Fibroblast of skin of right biceps (primary cell): ENCODE results near the gene RASAL3.
A peak's percentile ranks its signal among the peaks of the same experiment; 100 is the strongest.

Source experiments
- DNase-seq: peaks from one replicate; pipeline ENCODE4 v3.0.0-alpha.2; 2013

The RASAL3 gene

DNA sequence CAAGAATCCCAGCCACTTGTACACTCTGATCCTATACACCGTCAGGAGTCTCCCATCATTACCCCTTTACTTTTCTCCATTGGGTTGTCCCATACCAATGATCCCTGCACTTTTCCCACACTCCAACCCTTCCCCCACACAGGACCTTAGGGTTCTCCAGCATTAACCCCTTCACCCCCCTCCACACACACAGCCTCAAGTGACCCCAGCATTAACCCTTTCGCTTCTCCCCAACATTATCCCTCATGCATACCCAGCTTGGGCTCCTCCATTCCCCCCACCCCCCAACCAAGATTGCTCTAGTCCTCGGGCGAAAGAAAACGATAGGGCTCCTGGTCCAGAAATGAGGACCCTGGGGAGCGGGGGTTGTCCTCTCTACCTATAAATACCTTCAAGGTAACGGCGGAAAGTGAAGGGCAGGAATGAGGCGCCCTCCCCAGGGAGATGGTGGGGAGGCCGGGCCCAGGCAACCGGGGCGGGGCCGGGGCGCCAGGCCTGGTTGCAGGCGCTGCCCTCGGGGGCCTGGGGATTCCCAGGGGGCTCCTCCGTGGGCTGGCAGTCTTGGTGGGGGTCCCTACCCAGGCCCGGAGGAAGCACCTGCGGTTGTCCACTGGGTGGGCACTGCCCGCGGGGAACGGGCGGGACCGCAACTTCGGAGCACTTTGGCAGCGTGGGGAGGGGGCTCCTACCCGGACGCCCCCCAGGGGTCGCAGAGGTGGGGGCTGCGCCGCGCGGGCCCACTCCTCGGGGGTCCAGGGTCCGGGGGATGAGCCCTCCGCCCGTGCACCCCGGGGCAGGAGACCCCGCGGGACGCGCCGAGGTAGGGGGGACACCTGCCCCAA lies 15.3 kb downstream of the RASAL3 start:
- DNase-seq = no peak

DNA sequence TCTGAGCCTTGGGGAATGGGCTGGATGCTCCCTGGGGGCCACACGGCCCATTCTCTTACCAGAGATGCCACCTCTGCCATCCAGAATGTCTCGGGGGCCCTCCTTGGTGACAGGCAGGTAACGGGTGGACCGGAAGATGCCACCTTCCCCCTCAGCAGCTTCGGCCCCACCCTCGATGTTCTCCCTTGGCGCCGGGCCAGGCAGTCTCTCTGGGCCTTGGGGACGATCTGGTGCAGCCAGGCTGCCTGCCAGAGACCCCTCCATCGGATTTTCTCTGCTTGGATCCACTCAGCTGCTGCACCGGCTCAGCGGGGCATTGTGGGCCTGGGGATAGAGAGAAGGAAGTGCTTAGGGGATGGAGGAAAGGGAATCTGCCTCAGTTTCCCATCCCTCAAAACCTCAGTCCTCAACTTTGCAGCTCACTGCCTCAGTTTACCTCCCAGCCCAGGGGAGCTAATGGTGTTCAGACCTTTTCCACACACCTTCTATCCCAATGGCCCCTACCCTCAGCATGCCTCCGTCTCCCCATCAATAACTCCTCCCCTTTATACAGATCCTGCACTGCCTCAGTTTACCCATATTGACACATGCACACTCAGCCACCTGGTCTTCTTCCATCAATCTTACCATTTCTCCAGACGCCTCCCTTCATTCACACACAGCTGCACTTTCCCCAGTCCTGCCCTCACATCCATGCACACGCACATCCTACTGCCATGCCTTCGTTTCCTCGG lies 16.1 kb downstream of the RASAL3 start:
- no peak for DNase-seq

DNA sequence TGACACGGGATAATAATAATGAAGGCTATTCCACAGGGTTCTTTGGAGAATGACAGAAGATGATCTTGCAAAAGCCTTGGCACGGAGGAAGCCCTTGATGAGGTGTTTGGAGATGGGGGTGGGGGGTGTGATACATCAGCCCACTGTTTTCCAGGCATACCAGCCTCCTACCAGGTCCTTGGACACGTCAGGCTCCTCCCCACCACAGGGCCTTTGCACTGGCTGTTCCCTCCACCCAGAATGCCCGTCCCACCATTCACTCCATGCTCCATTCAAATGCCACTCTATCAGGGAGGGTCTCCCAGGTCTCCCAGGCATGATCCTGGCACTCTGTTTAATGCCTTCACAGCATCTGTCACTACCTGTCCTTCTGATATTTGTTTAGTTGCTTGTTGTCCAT lies 17.3 kb downstream of the RASAL3 start:
- no peak for DNase-seq

DNA sequence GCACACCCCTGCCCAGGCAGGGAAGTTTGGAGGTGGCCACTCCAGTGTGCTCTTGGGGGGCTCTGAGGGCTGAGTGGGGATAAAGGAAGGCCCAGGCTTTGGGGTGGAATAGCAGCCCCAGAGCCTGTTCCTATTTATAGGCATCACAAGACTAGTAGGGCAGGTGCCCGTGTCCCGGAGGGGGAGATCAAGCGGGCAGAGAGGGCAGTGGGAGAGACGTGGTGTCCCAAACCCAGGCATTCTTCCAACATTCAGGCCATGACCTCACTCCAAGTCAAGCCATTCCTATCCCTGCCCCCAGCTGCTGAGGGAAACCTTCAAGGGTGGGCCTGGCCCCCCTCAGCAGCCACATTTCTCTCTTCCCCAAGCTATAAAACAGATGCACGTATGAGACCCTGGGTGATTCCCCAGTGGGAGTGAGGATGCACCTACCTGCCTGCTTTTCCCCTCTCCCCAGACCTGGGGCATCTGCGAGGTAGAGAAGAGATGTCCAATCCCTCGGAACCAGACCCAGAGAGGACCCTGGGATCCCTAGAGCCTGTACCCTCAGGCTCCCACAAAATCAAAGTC lies 18.5 kb downstream of the RASAL3 start:
- no peak for DNase-seq

- no peak for DNase-seq
These were observed 19.1 kb downstream of the RASAL3 start for GRCh38 chr19:15445227-15445605.

GRCh38 chr19:15444505-15445226 lies 19.7 kb downstream of the RASAL3 start:
- no peak for DNase-seq

- no peak for DNase-seq
These were observed 20.5 kb downstream of the RASAL3 start for GRCh38 chr19:15443838-15444237.

- no peak for DNase-seq
These were observed 21.0 kb downstream of the RASAL3 start for GRCh38 chr19:15443325-15443724.

GRCh38 chr19:15442142-15442920 lies 22.0 kb downstream of the RASAL3 start:
- DNase-seq = no peak

- DNase-seq = no peak
These were observed 23.0 kb downstream of the RASAL3 start for GRCh38 chr19:15441317-15441716.

- no peak for DNase-seq
These were observed 24.3 kb downstream of the RASAL3 start for GRCh38 chr19:15439821-15440641.

DNA sequence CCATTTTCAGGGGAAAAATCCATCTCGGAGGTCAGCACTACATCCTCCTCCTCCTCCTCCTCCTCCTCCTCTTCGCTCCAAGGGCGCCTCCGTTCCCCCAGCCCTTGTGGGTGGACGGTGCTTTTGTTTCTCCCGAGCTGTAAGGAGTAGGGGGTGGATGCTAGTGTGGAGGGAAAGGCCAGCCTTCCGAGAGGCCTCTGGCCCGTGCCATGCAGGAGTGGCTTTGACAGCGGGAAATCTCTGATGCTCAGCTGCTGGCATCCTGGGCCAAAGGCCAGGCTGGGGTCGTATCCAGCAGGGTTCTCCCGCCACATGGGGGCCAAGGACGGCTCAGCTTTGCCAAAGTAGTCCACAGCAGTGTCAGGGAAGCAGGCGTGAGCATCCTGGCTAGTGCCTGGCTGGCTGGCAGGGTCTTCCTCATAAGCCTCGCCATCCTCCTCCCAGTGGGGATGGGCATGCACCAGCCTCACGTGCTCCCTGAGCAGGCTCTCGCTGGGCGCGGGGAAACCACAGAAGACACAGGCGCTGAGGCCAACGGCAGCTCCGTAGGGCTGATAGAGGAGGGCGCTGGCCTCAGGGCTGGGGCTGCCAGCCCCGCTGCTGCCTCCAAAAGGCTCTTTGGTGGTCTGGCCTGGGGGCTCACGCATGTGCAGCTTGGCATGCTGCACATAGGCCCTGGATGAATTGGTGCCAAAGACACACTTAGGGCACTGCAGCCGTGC lies 25.1 kb downstream of the RASAL3 start:
- no peak for DNase-seq

GRCh38 chr19:15438577-15438976 lies 25.8 kb downstream of the RASAL3 start:
- DNase-seq = no peak

DNA sequence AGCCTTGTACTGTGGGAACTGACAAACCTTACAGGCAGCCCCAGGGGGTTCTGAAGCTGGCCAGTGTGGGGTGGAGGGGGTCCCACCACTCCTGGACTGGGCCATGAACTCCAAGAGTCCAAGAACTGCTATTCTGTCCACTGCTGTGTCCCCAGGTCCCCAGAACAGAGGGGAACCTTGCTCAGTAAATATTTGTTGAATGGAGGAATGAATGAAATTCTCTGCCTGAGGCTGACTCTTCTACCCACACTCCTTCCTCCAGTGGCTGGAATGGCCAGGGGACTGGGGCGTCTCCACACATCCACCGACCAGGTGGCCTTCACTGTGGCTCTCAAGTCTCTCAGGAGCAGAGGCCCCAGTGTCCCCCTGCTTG lies 26.2 kb downstream of the RASAL3 start:
- no peak for DNase-seq

DNA sequence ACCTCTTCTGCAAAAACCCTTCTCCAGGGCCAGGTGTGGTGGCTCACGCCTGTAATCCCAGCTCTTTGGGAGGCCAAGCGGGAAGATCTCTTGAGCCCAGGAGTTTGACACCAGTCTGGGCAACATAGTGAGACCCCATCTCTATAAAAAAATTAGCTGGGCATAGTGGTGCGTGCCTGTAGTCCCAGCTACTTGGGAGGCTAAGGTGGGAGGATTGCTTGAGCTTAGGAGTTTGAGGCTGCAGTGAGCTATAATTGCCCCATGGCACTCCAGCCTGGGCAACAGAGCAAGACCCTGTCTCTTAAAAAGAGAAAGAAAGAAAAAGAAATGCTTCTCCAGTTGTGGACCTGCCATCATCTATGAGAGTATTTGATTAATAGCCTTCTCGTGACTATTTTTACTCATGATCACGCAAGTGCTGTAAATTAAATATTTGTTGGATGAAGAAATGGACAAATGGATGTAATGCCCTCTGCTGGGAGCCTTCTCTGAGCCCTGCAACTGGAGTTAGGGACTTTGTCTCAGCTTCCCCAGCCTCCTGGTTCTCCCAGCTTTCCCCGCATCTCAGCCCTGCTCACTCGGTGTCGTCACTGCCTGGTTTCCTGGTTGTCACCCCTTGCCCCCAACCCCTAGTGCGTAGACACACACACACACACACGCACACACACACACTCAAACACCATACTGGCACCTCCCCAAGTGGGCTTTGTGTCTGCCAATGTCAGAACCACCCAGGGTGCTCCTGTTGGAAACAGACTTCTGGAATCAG lies 26.8 kb downstream of the RASAL3 start:
- DNase-seq = peak; percentile 41

DNA sequence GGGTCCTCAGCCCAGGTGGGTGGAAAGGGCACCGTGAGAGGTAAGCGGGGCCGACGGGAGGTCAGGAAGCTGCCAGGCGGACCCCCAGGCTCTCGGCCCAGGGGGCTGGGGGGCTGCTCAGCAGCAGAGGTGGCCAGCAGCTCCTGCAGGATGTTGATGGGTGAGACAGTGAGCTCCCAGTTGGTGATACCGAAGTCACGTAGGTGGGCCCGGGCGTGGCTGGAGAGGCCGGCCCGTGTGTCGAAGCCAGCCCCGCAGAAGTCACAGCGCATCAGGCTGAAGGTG lies 27.6 kb downstream of the RASAL3 start:
- no peak for DNase-seq

DNA sequence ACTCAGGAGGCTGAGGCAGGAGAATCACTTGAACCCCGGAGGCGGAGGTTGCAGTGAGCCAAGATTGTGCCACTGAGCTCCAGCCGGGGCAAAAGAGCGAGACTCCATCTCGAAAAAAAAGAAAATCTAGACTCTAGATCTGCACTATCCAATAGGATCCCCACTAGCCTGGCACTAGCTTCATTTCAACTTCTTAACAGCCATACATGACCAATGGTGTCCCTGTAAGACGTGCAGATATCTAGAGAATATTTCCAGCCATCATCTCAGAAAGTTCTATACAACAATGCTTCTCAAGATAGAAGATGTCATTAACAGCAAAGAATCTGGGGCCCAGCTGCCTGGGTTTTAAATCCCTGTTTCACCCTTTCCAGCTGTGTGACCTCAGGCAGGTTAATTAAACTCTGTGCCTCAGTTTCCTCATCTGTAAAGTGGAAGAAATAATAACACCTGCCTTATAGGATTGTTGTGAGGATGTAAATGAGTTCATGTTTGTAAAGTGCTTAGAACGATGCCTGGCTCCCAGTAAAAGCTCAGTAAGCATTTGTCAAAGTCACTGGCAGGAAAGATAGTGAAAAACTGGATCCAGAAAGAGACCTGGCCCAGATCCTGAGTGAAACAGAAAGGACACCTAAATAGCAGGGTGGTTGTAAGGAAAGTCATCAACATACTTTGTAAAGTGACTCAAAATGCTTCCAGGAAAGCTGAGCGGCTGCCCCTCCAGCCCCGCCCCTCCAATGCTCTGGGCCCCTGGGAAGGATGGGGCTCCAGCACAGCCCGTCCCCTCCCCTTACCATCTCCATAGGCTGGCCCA lies 28.1 kb downstream of the RASAL3 start:
- DNase-seq = peak; percentile 38

DNA sequence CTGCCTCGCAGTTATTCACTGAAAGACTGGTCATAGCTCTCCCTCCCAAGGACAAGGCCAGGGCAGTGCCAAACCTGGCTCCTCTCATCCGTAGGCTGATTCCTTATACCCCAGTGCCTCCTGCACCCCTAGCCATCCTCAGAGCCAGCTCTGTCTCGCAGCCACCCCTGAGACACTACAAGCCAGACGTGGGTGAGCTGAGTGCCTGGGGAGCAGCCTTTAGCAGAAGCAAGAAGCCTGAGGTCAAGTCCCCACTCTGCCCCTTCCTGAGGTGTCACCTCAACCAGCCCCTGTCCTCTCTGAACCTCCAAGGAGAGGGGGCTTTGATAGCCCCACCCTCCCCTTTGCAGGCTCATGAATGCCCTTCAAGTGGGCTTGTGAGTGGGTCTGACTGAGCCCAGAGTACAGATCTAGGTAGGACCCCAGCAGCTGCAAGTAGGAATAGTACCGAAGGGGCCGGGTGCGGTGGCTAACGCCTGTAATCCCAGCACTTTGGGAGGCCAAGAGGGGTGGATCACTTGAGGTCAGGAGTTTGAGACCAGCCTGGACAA lies 30.8 kb downstream of the RASAL3 start:
- no peak for DNase-seq
